ENCODE measurements around the gene RPS18. TPM values are rescaled to one million over a fixed set of nuclear protein-coding genes. Genes with fewer than 3 reads are reported as not detected.

The RPS18 gene
- total RNA-seq, 1 experiment from 2014 or later = 3,216 TPM

- peaks cover 11% of the 10 kb centered on the region in 2 experiments for H3K4me1 Mint-ChIP-seq
- Histone ChIP-seq H3K18ac (ENCODE audit: insufficient read length, low read depth, low read length) (no peak overlapping the region), H4K20me1 (ENCODE audit: control insufficient read depth, insufficient read depth, insufficient read length) (no peaks in the 10 kb centered on the region), H3K14ac (ENCODE audit: insufficient read depth, low read length) (no peak overlapping the region), H3K4ac (ENCODE audit: low read depth, low read length) (no peak overlapping the region), H2BK5ac (ENCODE audit: insufficient read length, low read length) (no peak overlapping the region), H3K56ac (ENCODE audit: insufficient read length, low read depth, low read length) (no peak overlapping the region), H2AFZ (ENCODE audit: low read length) (no peak overlapping the region), H2AK5ac (ENCODE audit: insufficient read length, low read length) (no peak overlapping the region), H2BK12ac (ENCODE audit: insufficient read length, low read depth, low read length) (no peak overlapping the region), H2BK15ac (ENCODE audit: low read depth, low read length) (no peak overlapping the region), H3K9ac (ENCODE audit: extremely low read depth, insufficient read length, low read length) (no peak overlapping the region), H3K79me2 (ENCODE audit: insufficient read depth, low read length) (no peaks in the 10 kb centered on the region), H2BK120ac (ENCODE audit: low read depth, low read length, poor library complexity, severe bottlenecking) (no peak overlapping the region), H3T11ph (ENCODE audit: low read length) (no peak overlapping the region), H3K23me2 (ENCODE audit: insufficient read length, low read depth, low read length, poor library complexity, severe bottlenecking) (no peaks in the 10 kb centered on the region), H3K27me3 (ENCODE audit: insufficient read depth, low read length) (no peaks in the 10 kb centered on the region), H3K4me1 (ENCODE audit: insufficient read depth, low read length) (peaks cover 3% of the 10 kb centered on the region; the same call in 1 of the 2 replicates), H4K8ac (replicated peaks; ENCODE audit: insufficient read length, low read depth, low read length) (no peak overlapping the region), H3K4me2 (ENCODE audit: insufficient read depth, insufficient read length, low read length) (no peak overlapping the region), H3K27ac (ENCODE audit: insufficient read length, low read depth, low read length) (no peak overlapping the region), H2BK20ac (ENCODE audit: low read depth, low read length, poor library complexity, severe bottlenecking) (no peak overlapping the region), H4K5ac (ENCODE audit: insufficient read length, low read depth, low read length) (no peak overlapping the region), H3K9me3 (ENCODE audit: control insufficient read depth, low read depth, low read length) (no peaks in the 10 kb centered on the region), H3K23ac (ENCODE audit: insufficient read length, low read depth, low read length) (no peak overlapping the region), H3K79me1 (ENCODE audit: insufficient read depth, low read depth, low read length, poor library complexity, severe bottlenecking) (no peaks in the 10 kb centered on the region), H4K91ac (ENCODE audit: insufficient read length, low read depth, low read length) (no peak overlapping the region)
- no peaks in the 10 kb centered on the region for H3K9me3 Mint-ChIP-seq
- no peak overlapping the region for H3K4me3 Mint-ChIP-seq
- H3K36me3 Mint-ChIP-seq (ENCODE audit: insufficient read depth in 1 of 3, low read depth in 3 of 3) = no peaks in the 10 kb centered on the region
- no peak for TF ChIP-seq CTCF (conservative IDR thresholded peaks at IDR 0.05)
- peaks cover 69% of the 10 kb centered on the region for H3K27me3 Mint-ChIP-seq (ENCODE audit: low read depth)
- no CpG with 5 or more reads among the region's 6 CpGs for WGBS (ENCODE audit: extremely low coverage, insufficient read length, low lambda C conversion rate)
- peak overlapping the region in 1 of 3 experiments; percentile 52; a peak in 1 of 7 replicates for H3K27ac Mint-ChIP-seq
- DNase-seq = no peak
These were observed 35.0 kb upstream of the RPS18 start for GRCh38 chr6:33236852-33237251.

All from H9 (cell line).